ENCODE results near the gene COBL. TPM values are rescaled to one million over a fixed set of nuclear protein-coding genes. Genes with fewer than 3 reads are reported as not detected.

COBL gene
- total and polyA plus RNA-seq, 2 of the 4 experiments (the other 2 are of a cell fraction) = under 0.01 TPM; not detected in 1

DNA sequence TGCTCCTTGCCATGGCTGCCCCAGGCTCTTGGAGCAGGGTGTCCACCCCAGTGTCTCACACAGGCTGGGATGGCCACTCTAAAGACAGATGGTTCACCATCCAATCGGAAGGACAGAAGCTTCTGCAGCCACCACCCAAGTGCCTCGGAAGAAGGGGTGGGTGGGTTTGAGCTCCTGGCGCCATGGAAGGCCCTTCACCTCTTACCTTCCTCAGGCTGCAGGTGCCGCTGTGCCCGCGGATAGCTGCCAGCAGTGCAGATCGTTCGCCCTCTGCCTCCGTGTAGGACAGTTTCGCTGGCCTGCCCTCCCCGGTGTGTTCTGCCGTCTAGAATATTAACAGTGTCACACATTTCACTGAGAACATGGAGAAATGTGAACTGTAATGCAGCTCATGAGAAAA is 290.3 kb downstream of the COBL start:
- ChIA-PET CTCF (no interaction called here), POLR2A (ENCODE audit: unreplicated experiment) (no interaction called here)
- in situ Hi-C loops (cut with MboI; ENCODE audit: low sequenced_read_pairs) = no loop called here
- no peak overlapping the region for H3K4ac ChIP-seq (ENCODE audit: low read depth, low read length)
- no peak overlapping the region for H3K9ac ChIP-seq (ENCODE audit: low read depth, low read length)
- H3K4me3 ChIP-seq (ENCODE audit: insufficient read depth, low read depth, low read length) = no peak overlapping the region
- H3K9me3 ChIP-seq (ENCODE audit: control insufficient read depth, insufficient read depth, low read length) = no peaks in the 10 kb centered on the region
- no peak overlapping the region for H3K27ac ChIP-seq (ENCODE audit: insufficient read depth, low read length)
- TF ChIP-seq CEBPB (IDR thresholded peaks at IDR 0.05; ENCODE audit: low read depth, low read length) (no peak), RAD21 (IDR thresholded peaks at IDR 0.05; ENCODE audit: low read length) (no peak), NFE2L2 (IDR thresholded peaks at IDR 0.05; ENCODE audit: low read depth, low read length) (no peak), MAZ (IDR thresholded peaks at IDR 0.05; ENCODE audit: borderline replicate concordance, low read depth, low read length) (no peak), SMC3 (IDR thresholded peaks at IDR 0.05; ENCODE audit: low read depth, low read length) (no peak), MAFK (IDR thresholded peaks at IDR 0.05; ENCODE audit: low read depth, low read length) (no peak), RCOR1 (IDR thresholded peaks at IDR 0.05; ENCODE audit: insufficient replicate concordance, low read length) (no peak), POLR2A (IDR thresholded peaks at IDR 0.05; ENCODE audit: low read depth, low read length) (no peak), MXI1 (IDR thresholded peaks at IDR 0.05; ENCODE audit: borderline replicate concordance, low read depth, low read length) (no peak)
- TF ChIP-seq, protein P1, sequence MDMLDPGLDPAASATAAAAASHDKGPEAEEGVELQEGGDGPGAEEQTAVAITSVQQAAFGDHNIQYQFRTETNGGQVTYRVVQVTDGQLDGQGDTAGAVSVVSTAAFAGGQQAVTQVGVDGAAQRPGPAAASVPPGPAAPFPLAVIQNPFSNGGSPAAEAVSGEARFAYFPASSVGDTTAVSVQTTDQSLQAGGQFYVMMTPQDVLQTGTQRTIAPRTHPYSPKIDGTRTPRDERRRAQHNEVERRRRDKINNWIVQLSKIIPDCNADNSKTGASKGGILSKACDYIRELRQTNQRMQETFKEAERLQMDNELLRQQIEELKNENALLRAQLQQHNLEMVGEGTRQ (IDR thresholded peaks at IDR 0.05; ENCODE audit: low read depth, low read length) = no peak
- H3K79me1 ChIP-seq (ENCODE audit: low read depth in 1 of 2, low read length in 2 of 2) = no peaks in the 10 kb centered on the region
- H2AFZ ChIP-seq (replicated peaks; ENCODE audit: low read length, poor library complexity) = no peak overlapping the region
- peaks cover 17% of the 10 kb centered on the region for H3K4me1 ChIP-seq (ENCODE audit: control insufficient read depth, insufficient read depth, low read length)
- no peak overlapping the region for H2BK5ac ChIP-seq (ENCODE audit: low read depth, low read length, poor library complexity, severe bottlenecking)
- no peak overlapping the region for H3K23ac ChIP-seq (ENCODE audit: low read depth, low read length)
- H4K8ac ChIP-seq (ENCODE audit: low read depth in 2 of 2, low read length in 2 of 2) = no peak overlapping the region
- no peak overlapping the region for H2BK120ac ChIP-seq (ENCODE audit: low read depth, low read length)
- no peaks in the 10 kb centered on the region for H3K36me3 ChIP-seq (ENCODE audit: control insufficient read depth, insufficient read depth, low read length)
- H3K14ac ChIP-seq (replicated peaks; ENCODE audit: low read depth, low read length) = no peak overlapping the region
- DNase-seq (no peak), ATAC-seq (ENCODE audit: low read depth) (no peak)
- dilution Hi-C loops (cut with HindIII; ENCODE audit: low sequenced_read_pairs, unreplicated experiment) = no loop called here
- H2BK20ac ChIP-seq (ENCODE audit: low read depth, low read length) = no peak overlapping the region
- no peak overlapping the region for H3K18ac ChIP-seq (ENCODE audit: low read depth, low read length)
- no peak overlapping the region for H2BK15ac ChIP-seq (ENCODE audit: low read depth, low read length)
- H4K91ac ChIP-seq (ENCODE audit: insufficient read depth, low read depth, low read length) = no peak overlapping the region
- intact Hi-C loops (cut with micrococcal nuclease) = no loop called here
- H3K9me1 ChIP-seq (ENCODE audit: insufficient read depth, low read length) = peaks cover 20% of the 10 kb centered on the region
- H4K5ac ChIP-seq (ENCODE audit: low read depth, low read length) = no peak overlapping the region
- H2AK9ac ChIP-seq (replicated peaks; ENCODE audit: low read depth, low read length, poor library complexity) = no peak overlapping the region
- no peaks in the 10 kb centered on the region; the same call in 1 of the 2 replicates for H3K27me3 ChIP-seq (ENCODE audit: control insufficient read depth, insufficient read depth, low read length)
- peaks cover 7% of the 10 kb centered on the region; the same call in 1 of the 2 replicates for H4K20me1 ChIP-seq (ENCODE audit: insufficient read depth, low read length)
- no peak overlapping the region for H2AK5ac ChIP-seq (ENCODE audit: low read depth, low read length)
- H3K4me2 ChIP-seq (ENCODE audit: low read depth, low read length) = no peak overlapping the region
- no peak overlapping the region for H3K56ac ChIP-seq (ENCODE audit: extremely low read depth, insufficient read depth, low read length)
- BruUV-seq (replicated peaks) = no TSS peak
- WGBS, 2 experiments (ENCODE audit: extremely low coverage in 2 of 2, insufficient read length in 1 of 2) = 100% methylated on average over 1 of the region's 12 CpGs; no CpG with 5 or more reads in 1 of the 2 experiments

All from IMR-90 (cell line).